GM21619 (cell line): ENCODE measurements around the gene CAMTA1.

Experiments
- ATAC-seq: cut with Tn5 transposase; IDR thresholded peaks from one replicate; pipeline ENCODE4 v1.9.1; 2021; ENCODE audit not compliant: unreplicated experiment

The CAMTA1 gene

DNA sequence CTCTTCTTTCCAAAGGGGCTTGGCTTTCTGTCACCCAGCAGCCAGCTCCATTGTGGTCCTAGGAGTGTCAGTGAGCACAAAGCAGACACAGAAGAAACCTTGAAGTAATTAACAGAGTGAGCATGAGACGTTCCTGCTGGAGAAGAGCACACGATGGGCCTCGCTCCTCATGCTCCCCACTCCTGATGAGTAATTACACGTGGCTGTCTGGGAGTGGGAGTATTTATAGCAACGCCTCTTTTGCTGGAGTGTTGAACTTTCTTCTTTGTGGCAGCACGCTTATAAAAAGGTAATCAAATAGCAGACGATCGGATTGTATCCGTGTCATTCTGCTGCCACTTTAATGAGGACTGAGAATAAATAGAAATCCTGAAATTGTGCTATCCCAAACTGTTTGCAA, 185.8 kb downstream of the CAMTA1 start:
- ATAC-seq, result no peak

DNA sequence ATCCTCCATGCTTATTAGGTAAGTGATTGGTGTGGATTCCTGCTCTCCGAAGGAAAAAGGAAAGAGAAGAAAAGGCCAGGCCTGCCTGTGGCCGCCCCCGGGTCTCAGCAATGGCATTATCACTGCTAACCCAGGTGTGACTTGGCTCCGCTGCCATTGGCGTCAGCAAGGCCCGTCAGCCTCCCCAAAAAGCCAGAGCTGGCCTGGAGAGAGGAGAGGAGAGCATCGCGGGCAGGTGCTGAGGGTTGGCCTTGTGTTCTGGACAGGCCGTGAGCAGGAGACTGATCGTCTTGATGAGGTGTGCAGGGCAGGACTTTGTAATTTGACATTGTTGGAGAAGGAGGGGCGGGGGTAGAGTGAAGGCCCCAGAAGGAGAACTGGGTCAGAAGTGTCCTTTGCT, 186.4 kb downstream of the CAMTA1 start:
- ATAC-seq, result no peak

DNA sequence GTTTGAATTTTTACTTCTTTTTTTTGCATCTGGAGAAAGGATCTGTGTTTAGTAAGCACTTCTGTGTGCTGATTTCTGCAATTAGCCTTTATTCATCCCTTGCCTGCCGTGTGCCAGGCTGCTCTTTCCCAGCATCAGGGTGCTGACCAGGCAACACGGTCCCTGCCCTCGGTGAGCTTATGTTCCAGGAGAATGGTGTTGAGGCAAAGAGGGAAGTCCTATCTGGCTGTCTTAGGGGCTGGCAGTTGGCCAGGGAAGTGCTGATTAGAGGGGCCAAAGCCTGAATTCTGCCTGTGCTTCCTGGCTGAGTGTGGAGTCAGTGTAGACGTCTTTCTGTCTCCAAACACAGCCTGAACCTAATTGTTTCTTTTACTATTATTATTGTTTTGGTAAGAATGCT, 187.1 kb downstream of the CAMTA1 start:
- no peak for ATAC-seq

DNA sequence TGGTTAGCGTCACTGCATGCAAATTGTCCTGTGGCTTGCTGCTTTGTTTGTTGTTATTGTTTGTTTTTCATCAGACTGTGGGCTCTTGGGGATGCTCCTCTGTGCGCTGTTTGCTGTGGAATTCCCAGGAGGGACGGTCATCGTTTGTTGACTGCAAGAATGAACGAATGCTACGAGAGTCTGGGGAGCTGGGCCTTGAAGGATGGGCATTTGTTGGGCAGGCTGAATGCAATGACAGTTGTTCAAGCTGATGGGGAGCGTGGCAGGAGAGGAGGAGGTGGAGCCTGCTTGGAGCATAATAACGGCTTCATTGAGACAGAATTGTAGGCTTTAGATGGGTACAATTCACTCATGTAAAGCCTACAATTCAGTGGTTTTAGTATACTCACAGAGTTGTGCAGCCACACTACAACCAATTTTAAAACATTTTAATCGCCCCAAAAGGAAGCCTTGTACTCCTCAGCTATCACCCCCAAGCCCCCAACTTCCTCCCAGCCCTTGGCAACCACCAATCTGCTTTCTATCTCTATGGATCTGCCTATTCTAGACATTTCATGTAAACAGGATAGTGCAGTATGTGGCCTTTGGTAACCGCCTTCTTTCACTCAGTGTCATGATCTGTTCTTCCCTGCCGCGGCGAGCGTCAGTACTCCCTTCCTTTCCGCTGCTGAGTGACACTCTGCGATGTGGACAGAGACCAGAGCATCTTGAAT, 190.2 kb downstream of the CAMTA1 start:
- ATAC-seq, result no peak

DNA sequence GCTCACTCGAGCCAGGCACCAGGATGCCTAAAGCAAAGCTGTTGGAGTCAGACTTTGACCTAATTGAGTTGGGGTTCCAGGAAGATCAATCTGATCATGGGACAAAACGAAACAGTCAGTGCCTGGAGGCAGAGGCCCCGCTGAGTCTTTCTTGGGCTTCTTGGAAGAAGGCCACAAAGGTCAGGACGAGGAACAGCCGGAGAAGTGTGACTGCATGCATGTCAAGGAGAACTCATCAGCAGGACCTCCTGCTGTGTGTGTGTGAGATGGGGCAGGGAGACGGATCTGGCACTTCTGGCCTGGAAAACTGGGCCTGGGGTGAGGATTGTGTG, 190.8 kb downstream of the CAMTA1 start:
- ATAC-seq, result no peak

DNA sequence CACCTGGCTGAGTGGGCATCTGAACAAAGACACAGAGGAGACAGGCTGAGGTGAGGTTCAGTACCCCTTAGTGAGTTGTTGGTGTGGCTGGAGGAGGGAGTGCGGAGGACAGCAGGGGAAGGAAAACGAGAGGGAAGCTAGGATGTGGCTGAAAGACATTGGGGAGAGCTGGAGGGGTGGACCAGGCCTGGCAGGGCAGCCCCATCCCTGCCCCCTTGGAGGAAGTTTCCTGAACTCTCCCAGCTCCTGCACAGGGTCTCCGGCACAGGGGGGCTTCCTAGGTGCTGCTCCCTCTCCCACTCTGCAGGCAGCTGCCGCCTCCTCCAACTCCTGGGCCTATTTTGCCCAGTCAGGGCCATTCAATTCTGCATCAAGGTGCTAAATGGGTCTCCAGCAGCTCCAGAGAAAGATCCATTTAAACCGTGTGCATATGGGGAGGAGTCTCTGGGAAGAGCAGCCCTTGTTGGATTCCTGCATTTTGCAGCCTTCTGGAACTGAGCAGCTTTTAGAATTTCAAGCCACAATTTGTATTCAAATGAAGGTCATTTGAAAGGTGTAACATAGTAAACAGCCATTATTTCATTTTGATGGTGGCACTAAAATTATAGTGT, 193.9 kb downstream of the CAMTA1 start:
- no peak for ATAC-seq

DNA sequence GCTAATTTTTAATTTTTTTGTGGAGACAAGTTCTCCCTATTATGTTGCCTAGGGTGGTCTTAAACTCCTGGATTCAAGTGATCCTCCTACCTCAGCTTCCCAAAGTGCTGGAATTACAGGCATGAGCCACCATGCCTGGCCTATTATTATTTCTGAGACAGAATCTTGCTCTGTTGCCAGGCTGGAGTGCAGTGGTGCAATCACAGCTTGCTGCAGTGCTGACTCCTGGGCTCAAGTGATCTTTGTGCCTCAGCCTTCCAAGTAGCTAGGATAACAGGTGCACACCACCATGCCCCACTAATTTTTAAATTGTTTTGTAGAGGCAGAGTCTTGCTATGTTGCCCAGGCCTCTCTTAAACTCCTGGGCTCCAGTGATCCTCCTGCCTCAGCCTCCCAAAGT, 196.3 kb downstream of the CAMTA1 start:
- ATAC-seq, result no peak

DNA sequence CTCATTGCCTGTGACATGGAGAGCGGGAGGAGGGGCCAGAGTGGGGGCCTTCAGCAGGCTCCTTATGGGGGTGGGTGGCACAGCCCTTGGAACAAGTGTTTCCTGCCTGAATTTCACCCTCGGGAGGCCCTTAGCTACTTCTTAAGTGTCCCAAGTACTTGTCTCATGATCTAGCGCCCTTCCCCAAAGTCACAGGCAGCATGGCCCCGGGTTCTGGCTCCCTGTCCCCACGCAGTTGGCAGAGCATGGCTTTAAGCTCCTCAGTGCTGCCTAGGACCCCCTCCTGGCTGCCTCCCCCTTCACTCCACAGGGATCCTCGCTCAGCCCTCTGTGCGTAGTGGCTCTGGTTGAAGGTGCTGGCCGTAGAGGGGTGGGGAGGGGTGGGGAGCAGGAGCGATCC, 197.2 kb downstream of the CAMTA1 start:
- no peak for ATAC-seq

DNA sequence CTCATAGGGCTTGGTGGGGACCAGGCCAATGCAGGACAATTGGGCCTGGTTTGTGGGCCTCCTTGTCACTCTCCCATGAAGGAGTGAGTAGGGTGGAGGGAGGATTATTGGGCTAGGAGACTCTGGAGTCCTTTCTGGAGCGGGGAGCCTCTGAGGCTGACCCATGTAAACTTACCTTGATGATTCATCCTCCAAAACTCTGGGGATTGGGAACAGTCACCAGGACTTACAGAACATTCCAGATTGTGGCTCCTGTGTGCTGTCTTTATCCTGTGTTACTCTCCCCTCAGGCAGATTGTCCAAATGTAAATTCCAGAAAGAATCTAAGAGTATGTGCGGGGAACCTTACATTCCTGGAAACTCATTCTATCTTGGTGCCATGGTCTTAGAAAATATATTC, 197.6 kb downstream of the CAMTA1 start:
- no peak for ATAC-seq

DNA sequence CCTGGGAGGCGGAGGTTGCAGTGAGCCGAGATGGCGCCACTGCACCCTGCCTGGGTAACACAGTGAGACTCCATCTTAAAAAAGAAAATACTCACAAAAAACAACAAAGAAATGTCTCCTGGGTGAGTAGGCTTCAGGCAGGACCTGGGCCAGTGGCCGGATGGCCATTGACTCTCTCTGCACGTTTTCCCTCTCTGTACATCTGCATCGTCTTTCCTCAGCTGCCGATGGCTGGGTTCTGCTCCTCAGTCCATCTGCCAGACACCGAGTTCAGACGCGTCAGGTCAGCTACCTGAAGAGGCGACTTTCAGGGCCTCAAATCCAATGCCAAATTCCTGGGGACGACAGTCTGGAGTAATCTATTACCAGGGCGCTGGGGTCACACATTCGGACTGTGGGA, 199.3 kb downstream of the CAMTA1 start:
- no peak for ATAC-seq

DNA sequence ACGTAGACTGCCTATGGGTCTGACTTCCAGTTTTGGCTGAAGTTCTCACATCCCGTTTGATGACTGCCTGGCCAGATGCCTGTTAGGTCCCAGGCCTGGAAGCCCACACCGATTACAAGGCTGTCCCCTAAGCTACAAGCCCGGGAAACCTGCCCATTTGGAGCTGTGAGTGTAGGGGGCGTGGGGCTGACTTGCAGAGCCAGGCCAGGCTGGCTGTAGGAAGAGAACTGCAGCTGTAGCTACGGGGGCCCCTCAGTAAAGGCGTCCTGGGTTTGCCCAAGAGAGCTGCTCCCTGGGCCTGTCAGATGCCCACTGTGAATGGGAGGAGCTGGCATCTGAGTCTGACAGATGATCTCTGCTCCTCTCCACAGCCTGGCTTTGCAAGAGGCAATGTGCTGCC, 199.7 kb downstream of the CAMTA1 start:
- no peak for ATAC-seq

DNA sequence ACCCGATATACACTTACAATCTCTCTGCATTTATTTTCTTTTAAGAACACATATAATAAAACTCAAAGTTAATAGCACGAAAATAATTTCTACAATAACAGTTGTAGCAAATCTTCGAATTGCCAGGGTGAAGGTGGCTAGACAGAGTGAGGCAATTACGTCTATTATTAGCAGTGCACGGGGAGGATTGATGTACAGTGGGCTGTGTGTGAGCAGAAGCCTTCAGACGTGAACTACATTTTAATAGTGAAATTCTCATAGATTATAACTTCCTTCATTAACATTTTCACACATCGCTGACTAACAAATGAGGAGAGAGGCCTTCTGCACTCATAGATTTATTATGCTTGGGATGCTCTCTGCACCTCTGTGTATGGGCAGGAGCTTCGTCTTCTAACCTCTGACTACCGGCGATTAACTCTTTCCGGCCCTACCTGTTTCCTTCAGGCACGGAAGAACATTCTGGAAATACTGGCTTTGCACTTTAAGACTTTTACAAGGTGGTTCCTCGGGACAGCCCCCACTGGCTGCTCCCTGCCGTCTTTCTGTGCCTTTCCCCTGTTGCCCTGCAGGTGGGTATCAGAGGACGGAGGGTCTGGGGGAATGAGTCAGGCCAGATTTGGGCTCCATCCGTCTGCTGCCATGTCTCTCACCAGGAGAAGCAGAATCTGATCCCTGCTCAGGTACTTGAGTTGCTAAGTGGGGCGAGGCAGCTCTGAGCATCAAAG, 200.5 kb downstream of the CAMTA1 start:
- no peak for ATAC-seq

DNA sequence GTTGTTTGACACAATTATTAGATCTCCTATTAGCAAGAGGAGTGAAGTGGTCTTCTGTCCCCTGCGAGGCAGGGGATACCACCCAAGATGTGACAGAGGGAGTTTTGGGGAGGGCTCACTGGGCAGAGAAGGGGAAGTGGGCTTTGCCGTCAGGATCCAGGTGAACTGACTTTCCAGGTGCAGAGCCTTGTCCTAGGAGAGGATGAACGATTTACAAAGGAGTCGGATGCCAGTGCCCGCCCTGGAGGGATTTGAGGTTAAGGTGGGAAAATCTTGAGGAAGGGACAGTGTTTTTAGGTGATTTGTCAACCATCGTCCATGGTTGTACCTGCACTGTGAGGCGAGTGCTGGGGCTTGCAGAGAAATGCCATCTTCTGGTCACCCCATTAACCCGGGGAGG, 201.0 kb downstream of the CAMTA1 start:
- no peak for ATAC-seq

DNA sequence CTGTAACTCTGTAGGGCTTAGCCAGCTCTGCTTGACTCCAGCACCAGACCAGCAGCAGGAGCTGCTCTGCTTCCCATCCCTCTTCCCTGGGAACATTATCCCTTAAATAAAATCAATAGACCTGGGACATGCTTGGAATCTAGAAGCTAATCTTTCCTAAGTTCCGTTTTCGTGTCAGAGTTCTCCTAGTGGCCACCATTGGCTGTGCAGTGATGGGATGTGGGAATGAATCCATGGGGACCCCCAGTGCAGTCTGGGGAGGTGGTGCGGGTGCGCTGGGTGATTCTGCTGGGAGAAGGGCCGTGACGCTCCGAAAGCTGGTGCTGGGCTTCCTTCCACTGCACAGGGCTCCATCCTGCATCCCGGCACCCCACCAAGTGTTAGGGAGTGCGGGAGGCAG, 202.7 kb downstream of the CAMTA1 start:
- no peak for ATAC-seq

DNA sequence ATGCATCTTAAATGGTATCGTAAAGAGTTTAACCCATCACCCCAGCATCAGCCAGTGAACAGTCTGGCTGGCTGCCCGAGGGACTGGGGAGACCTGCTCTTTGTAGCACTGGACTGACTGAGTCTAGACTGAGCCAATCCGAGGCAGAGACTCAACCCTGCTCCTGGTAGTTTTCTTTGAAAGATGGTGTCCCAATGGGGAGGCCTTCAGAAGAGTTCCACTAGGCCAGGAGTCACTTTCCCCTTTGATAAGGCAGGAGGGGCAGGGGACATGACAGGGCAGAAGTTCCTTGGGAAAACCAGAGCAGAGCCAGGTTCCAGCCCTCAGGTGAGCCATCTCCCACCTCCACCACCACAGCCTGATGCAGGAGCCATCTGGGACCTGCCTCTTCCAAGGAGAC, 203.5 kb downstream of the CAMTA1 start:
- ATAC-seq, result no peak

DNA sequence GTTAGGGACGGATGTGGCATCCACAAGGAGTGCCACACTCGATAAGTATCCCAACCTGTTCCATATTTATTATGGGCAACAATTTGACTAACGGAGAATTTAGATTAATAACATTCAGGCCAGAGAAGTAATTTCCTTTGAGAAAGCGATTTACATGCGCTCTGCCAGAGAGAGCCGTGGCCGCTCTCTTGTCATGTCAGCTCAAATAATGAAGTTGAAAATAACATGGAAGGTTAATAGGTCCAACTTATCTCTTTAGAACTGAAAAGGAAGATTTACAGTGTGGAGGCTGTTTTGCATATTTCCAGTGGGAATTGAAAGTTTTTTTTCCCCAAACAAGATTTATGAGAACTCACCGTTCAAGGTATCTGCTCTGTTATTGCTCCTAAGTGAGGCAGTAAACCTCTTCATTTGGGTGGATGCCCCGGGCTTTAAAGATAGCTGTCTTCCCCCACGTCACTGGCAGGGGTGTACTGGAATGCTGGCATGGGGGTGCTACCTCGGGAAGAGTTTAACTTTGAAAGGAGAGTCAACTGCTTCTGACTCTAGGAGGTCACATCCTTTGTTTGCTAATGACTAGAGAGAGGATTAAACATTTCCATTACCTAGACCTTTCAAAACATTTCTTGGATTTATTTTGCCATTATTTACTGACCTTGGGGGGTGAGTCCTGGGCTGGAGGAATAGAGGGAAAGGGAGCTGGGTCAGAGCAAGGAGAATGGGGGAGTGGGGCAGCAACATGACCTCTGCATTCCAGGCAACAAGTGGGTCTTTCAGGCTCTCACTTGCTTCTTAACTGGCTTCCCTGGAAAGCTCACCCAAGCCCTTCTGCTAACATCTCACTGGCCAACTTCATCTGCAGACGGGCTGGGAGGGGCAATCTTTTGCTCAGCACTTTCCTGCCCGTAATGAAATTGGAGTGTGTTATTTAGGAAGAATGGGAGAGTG, 204.2 kb downstream of the CAMTA1 start:
- ATAC-seq, result no peak

DNA sequence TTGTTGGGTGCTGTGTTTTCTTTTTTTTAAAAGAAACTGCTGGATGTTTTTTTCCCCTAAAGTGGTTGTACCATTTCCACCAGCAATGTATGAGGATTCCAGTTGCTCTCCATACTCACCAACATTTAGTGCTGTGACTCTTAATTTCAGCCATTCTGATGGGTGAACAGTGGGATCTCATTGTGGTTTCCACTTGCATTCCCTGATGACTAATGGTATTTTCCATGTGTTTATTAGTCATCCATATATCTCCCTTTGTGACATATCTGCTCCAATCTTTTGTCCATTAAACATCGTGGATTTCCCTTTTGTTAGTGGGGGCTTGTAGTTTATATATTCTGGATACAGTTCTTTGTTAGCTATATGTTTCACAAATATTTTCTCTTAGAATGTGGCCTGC, 206.0 kb downstream of the CAMTA1 start:
- ATAC-seq, result no peak

DNA sequence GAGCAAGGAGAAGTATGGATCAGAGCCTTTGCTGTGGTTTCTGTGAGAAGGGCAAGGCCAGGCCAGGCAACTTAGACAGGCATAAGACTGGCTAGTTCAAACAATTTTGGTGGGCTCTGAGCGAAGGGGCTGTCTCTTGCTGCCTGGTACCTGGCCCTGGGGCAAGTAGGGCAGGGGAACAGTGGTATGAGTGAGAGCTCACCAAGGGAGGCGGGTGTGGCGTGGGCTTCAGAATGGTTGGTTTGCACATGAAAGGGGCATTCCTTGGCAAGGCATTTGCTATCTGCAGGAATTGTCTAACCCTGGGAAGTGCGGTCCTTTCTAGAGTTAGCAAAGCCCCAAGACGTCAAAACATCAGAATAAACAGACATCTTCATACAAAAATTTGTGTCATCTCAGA, 210.5 kb downstream of the CAMTA1 start:
- no peak for ATAC-seq

DNA sequence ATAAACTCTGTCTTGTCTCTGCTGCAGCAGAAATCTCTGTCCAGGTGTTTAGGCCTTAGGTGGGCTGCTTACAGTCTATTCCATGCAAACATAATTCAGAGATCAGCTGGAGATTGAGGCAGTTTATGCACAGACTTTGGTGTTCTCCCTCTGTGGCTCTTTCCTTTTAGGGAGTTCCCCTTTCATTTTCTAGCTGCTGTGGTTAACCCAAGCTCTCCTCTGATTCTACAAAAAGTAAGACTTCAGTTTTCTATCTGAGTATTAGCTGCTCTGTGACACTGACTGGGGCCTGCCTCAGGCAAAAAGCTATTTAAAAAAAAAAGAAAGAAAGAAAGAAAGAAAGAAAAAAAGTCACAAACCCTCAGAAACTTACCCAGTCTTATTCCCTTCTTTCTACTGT, 211.1 kb downstream of the CAMTA1 start:
- peak; percentile 61 for ATAC-seq

DNA sequence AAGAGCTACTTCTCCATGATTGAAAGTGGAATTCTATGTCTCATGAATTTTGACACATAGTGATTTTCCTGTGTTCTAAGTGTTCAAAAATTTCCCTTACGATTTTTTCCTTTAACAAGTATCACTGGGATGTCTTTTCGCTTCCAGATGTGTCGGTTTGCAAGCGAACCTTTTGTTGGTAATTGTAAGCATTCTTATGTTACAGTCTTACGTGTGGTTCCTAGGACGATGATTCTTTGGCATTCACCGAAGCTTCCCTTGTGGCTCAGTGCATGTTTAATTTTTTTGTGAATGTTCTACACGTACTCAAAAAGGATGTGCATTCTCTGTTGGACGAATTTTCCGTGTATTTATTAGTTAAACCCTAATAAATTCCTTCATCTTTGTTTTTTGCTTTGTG, 211.6 kb downstream of the CAMTA1 start:
- no peak for ATAC-seq

DNA sequence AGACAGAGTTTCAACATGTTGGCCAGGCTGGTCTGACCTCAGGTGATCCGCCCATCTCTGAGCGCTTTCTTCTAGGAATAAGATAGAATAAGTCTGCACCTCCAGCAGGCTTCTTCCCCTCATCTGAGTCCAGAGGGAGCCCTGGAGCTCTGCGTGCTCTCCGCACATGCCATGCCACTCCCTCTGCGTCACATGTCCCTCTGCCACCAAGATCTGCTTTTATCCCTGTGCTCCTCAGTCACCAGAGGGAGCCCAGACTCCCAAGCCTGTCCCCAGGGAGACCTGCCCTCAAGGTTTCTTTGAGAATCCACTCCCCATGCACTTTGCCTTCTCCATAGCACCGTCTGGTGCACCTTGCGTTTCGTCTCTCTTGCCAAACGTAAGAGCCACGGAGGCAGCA, 213.0 kb downstream of the CAMTA1 start:
- ATAC-seq, result no peak
